Neutrophil (primary cell): ENCODE results near the gene DTD2.

Experiments
- H3K27ac ChIP-seq: fragments of 200-600 bp; sonication (generic); 2 replicates; pipeline ENCODE4 v1.5.1; 2016; ENCODE audit warnings: mild to moderate bottlenecking, moderate library complexity
- H3K27me3 ChIP-seq: fragments of 200-600 bp; sonication (generic); 2 replicates; pipeline ENCODE4 v1.6.0; 2016; ENCODE audit warnings: mild to moderate bottlenecking
- H3K36me3 ChIP-seq: fragments of 200-600 bp; sonication (generic); 2 replicates; pipeline ENCODE4 v1.5.1; 2017
- H3K4me1 ChIP-seq, 2 experiments: fragments of 200-600 bp in 1 of 2; sonication (generic) in 1 of 2; 1 replicate in 1 of 2; 2 replicates in 1 of 2; pipeline versions ENCODE4 v1.5.1 to v1.6.1; 2013 to 2016; ENCODE audit warnings: low read depth in 1 of 2, low read length in 1 of 2, mild to moderate bottlenecking in 1 of 2, moderate library complexity in 1 of 2; ENCODE audit not compliant: control insufficient read depth in 1 of 2, insufficient read depth in 1 of 2
- H3K4me3 ChIP-seq, 2 experiments: fragments of 200-600 bp in 1 of 2; sonication (generic) in 1 of 2; 1 replicate in 1 of 2; 2 replicates in 1 of 2; pipeline ENCODE4 v1.5.1; 2013 to 2016; ENCODE audit warnings: low read depth in 1 of 2, low read length in 1 of 2, mild to moderate bottlenecking in 1 of 2, moderate library complexity in 1 of 2
- H3K9me3 ChIP-seq: fragments of 200-600 bp; sonication (generic); 2 replicates; pipeline ENCODE4 v1.5.1; 2016
- TF ChIP-seq, protein P1 (sequence below): fragments of 200-600 bp; sonication (generic); IDR thresholded peaks from 2 replicates; pipeline ENCODE4 v1.5.1; 2016; ENCODE audit warnings: antibody characterized with exemption

Gene DTD2

GRCh38 chr14:31420319-31421111 lies 36.8 kb downstream of the DTD2 start, which contains the start of gene HEATR5A:
TSS of gene HEATR5A (minus strand) at chr14:31420550. CDS start at chr14:31402975, 17,575 bp downstream.
- H3K36me3 ChIP-seq = no peaks in the 10 kb centered on the region
- no peaks in the 10 kb centered on the region for H3K27me3 ChIP-seq
- TF ChIP-seq, protein P1, sequence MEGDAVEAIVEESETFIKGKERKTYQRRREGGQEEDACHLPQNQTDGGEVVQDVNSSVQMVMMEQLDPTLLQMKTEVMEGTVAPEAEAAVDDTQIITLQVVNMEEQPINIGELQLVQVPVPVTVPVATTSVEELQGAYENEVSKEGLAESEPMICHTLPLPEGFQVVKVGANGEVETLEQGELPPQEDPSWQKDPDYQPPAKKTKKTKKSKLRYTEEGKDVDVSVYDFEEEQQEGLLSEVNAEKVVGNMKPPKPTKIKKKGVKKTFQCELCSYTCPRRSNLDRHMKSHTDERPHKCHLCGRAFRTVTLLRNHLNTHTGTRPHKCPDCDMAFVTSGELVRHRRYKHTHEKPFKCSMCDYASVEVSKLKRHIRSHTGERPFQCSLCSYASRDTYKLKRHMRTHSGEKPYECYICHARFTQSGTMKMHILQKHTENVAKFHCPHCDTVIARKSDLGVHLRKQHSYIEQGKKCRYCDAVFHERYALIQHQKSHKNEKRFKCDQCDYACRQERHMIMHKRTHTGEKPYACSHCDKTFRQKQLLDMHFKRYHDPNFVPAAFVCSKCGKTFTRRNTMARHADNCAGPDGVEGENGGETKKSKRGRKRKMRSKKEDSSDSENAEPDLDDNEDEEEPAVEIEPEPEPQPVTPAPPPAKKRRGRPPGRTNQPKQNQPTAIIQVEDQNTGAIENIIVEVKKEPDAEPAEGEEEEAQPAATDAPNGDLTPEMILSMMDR = peak; percentile 80
- H3K9me3 ChIP-seq = no peaks in the 10 kb centered on the region
- H3K4me3 ChIP-seq = peak within 1 kb of the TSS; percentile 87 to 92
- peaks cover 26% of the 10 kb centered on the region in 2 experiments for H3K4me1 ChIP-seq
- H3K27ac ChIP-seq = peak within 1 kb of the TSS; percentile 81

DNA sequence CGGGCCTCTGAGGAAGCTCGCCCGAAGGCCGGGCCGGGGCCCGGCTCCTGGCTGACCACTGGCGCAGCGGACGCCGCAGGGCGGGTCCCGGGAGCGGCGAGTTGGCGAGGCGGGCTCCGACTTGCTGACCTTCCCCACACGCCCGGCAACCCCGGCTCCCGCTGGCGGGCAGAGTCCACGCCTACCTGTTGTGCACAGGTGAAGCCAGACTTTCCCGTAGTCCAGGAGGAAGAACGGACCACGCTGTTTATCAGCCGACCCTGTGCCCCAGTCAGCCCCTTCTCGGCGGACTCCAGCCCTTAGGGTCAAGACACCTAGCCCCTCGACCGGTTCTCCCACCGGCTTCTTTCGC lies 37.4 kb downstream of the DTD2 start:
- TF ChIP-seq, protein P1 = no peak
- peak overlapping the region; percentile 81 for H3K27ac ChIP-seq
- no peaks in the 10 kb centered on the region for H3K36me3 ChIP-seq
- H3K9me3 ChIP-seq = no peaks in the 10 kb centered on the region
- H3K4me1 ChIP-seq = peaks cover 26% of the 10 kb centered on the region in 2 experiments
- peak overlapping the region; percentile 87 to 92 for H3K4me3 ChIP-seq
- H3K27me3 ChIP-seq = no peaks in the 10 kb centered on the region

DNA sequence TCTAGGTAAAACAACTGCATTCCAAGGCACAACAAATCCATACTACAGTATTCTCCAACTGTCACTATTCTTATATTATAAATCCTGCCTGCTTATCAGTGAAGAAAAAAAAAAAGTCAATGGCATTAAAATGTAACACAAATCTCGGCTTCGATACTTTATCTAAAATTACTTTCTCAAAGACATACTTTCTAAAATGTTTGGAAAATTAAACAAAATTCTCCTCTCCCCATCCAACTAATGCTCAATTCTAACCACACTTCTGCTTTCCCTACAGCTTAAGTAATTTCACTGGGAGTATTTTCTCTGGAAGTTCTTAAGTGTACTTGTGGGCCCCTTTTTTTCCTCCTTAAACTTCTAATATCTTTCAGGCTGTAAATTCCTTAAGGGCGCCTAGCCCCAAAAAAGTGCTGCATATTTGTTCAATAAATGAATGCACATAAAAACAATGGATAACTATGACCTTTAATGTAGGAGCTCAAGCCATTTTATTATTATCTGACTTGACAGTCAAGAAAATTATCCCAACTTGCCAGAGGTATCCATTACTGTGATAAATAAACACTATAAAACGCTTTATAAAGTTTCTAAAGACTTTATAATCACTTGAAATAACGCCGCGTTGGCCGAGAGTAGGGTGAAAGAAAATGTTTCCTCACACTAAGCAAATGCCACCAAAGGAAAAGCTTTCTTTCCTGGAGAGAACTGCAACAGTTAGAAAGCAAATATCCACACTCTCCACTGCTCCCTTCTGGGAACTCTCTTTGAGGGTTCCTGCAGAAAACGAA lies 37.9 kb downstream of the DTD2 start:
- TF ChIP-seq, protein P1 = no peak
- Histone ChIP-seq H3K4me1 (peaks cover 29 to 30% of the 10 kb centered on the region in 2 experiments), H3K36me3 (no peaks in the 10 kb centered on the region), H3K27me3 (no peaks in the 10 kb centered on the region), H3K4me3 (peak overlapping the region; percentile 87 to 92), H3K27ac (peak overlapping the region; percentile 81), H3K9me3 (no peaks in the 10 kb centered on the region)

GRCh38 chr14:31418440-31418839 lies 38.9 kb downstream of the DTD2 start:
- peaks cover 38 to 39% of the 10 kb centered on the region in 2 experiments for H3K4me1 ChIP-seq
- no peaks in the 10 kb centered on the region for H3K9me3 ChIP-seq
- TF ChIP-seq, protein P1 = no peak
- H3K4me3 ChIP-seq = no peak overlapping the region
- H3K36me3 ChIP-seq = no peaks in the 10 kb centered on the region
- H3K27ac ChIP-seq = peak overlapping the region; percentile 26
- H3K27me3 ChIP-seq = no peaks in the 10 kb centered on the region

DNA sequence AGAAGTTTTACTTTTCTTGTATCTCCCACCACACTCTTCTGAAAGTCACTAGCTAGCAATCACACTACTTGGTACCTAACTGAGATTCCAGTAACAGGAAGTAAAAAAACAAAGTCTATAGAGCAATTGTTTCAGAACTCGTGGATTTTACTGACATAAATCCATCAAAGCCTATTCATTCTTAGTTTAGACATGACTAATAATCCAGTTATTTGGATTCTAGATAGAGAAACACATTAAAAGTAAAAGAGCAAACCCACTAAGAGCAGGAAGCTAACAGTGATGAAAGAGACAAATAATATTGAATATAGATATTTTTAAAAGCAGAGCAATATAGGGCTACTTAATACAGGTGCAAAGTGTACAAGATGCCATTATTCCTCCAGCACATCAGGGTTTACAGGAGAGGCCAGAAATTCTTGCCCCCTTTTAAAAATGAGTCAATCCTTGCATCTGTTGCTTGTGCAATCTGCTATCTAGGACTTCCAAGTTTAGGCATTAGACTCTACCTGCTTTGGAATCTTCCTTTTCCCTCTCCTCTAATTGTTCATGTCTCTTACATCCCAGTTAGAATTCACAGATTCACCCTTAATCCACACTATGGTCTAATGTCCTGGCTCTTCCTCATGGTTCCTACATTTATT lies 43.0 kb downstream of the DTD2 start:
- peak overlapping the region; percentile 57 for H3K27ac ChIP-seq

More for the DNA sequence above, 43.0 kb downstream of the DTD2 start:
- Histone ChIP-seq H3K9me3 (no peaks in the 10 kb centered on the region), H3K4me1 (peaks cover 61 to 63% of the 10 kb centered on the region in 2 experiments), H3K4me3 (no peak overlapping the region), H3K27me3 (no peaks in the 10 kb centered on the region), H3K36me3 (no peaks in the 10 kb centered on the region)
- TF ChIP-seq, protein P1 = no peak
